NCI-H1048 (cell line): Measurements from ENCODE around the gene SMCP.

Experiments used
- DNase-seq: peaks from one replicate; lab custom pipeline; 2025; lab: John Stamatoyannopoulos, UW

Gene SMCP, protein sequence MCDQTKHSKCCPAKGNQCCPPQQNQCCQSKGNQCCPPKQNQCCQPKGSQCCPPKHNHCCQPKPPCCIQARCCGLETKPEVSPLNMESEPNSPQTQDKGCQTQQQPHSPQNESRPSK

GRCh38 chr1:152878042-152878441 lies at the start of gene SMCP:
SMCP (plus strand) TSS chr1:152878322; CDS start chr1:152884423, 6,101 bp downstream.
- no peak for DNase-seq

DNA sequence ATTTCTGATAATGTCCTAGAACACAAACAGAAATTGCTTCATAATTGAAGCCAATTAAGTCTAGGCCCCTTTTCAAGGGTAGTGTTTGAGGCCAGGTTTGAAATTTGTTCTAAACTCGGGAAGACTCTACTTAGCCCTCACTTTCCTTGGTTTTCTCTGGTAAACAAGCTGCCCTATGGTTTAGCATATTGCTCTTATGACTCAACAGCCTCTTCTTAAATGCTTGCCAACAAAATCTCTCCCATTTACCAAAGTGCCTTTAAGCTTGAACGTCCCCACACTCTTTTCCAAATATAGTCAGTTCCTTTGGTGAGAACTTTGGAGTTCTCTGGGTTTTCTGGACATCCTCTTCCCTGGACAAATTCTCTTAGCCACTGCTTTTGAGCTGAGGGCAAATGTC lies 41.3 kb upstream of the SMCP start:
- no peak for DNase-seq

DNA sequence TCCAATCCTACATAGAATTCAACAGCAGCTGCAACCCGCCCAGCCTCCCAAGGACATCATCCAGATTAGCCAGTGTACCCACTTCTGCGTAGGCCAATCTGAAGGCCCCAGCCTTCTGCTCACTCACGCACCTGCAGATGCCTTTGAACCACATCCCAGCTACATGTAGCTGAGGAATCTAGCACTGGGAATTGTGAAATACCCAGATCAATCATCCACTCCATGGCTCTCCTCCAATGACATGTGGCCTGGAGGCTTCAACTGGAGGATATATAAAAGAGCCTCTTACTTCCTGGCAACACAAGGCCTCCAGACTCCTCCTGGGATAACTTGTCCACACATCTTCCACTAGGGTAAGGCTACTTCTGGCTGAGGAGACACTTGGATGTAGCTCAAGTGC lies 35.6 kb upstream of the SMCP start, which contains the start of gene LCE6A:
Gene LCE6A (plus strand): TSS at position 301 of the 400 bp plus-strand sequence. CDS start 665 bp downstream, outside the sequence.
- DNase-seq, result no peak

DNA sequence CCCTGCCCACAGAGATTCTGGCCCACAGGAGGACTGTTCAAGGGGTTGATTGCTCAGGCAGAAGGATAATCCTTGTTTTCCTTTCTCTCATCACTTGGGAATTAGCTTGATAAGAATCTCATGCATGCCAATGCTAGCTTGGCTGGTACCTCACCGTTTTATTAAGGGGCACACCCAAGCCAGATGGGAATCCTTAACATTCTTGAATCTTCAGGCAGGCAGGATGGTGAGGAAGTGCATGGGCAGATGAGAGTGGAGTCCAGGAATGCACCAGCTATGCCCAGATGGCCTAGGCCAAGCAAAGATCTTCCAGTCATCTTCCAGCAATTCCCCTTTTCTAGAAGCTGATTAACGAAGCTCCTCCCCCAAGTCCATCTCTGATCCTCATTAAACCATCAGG lies 22.5 kb upstream of the SMCP start:
- DNase-seq, result no peak

DNA sequence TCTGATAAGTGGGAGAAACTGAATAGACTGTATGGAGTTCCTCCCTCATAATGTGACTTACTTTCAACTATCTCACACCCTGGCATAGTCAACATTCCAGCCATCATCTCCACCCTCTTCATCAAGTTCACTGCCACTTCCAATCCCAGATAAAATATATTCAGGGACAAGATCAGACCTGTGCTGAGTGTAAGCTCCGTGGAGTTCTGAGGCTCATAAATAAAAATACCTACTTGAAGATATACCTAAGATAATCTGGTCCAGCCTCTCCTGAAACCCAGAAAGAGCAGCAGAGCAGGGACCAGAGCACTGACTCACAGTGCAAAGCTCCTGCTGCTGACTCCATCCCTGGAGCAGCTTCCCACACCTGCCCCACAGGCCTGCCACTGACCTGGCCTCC lies 20.1 kb upstream of the SMCP start:
- no peak for DNase-seq

DNA sequence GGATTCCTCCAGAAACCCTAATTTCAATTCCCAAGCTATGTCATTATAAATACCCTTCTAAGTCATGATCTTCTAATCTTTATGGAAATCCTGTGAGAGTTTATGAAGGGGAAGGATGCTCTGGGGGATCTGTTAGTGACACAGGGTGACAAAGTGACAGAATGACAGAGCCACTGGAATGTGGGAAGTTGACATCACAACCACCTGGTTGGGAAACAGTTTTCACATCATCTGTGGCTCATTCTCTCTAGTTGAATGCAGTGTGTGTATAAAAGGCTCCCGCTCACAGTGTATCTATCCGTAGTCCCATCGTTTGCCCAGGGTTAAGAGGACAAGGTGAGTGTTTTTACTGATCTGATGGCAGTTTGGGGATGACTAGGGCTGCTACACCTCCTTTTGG lies 18.4 kb upstream of the SMCP start, which contains the start of gene LCE7A:
Gene LCE7A (plus strand): TSS at position 301 of the 400 bp plus-strand sequence. CDS start 702 bp downstream, outside the sequence.
- no peak for DNase-seq

DNA sequence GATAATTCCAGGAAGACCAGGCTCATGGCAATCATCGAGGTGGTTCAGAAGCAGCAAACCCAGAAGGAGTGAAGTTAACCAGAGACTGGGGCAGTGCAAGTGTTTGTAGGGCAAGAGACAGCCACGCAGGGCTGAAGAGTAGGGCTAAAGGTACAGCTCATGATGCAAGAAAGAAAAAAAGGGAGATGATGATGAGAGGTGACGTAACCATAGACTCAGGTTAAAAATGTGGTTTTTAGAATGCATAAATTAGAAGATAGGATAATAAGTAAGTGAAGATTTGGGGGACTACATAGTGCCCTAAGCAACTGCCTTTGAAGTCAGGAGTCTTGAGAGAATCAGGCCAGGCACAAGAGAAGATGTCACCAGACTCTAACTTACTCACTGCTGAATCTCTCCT lies 18.0 kb upstream of the SMCP start:
- no peak for DNase-seq

DNA sequence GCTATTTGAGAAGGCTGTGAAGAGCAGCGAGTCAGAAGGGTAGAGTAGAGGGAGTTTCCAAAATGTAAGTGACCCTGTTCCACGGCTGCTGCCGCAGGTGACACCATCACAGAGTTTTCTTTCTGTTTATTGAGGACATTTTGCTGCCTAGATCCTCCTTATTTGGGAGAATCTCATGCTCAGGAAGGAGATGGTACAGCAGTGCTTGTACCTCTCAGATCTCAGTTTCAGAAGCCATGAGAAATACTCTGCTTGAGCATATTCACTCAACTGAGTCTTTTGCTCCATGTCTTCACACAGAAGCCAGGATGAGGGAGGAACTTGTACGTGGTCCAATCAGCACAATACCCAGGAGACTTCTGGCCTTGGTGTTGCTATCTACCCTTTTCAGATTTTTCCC lies 16.7 kb upstream of the SMCP start:
- no peak for DNase-seq

DNA sequence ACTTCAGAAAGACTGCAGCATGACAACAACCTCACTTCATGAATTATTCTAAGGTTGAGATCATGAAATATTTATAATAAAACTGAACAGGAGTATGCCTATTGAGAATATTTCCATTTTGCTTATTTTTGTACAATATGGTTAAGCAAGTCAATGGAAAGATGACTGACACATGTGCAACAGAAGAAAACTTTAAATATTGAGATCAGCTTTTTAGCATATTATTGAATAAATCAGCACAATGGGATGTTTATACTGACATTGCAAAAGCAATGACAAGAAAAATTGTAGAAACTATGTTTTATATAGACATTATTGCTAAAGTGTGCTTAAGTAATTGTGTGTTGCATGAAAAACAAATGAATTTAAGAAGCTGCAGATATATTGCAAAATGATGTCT lies 13.7 kb upstream of the SMCP start:
- DNase-seq, result no peak

DNA sequence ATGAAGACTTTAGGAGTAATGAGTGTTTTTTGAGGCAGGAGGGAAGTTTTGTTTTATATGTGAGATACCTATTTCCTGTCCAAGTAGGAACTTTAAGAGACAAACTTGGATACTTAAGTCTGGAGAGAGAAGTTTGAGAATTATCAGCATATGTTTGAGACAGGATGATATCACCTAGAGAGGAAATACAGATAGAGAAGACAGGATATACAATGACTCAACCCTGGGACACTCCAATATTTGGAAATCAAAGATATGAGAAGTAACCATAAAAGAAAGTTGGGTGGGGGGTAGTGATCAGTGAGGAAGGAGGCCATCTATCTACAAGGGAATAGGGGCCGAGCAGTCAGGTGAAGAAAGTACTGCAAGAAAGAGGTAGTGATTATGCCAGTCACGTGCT lies 11.8 kb upstream of the SMCP start:
- no peak for DNase-seq

DNA sequence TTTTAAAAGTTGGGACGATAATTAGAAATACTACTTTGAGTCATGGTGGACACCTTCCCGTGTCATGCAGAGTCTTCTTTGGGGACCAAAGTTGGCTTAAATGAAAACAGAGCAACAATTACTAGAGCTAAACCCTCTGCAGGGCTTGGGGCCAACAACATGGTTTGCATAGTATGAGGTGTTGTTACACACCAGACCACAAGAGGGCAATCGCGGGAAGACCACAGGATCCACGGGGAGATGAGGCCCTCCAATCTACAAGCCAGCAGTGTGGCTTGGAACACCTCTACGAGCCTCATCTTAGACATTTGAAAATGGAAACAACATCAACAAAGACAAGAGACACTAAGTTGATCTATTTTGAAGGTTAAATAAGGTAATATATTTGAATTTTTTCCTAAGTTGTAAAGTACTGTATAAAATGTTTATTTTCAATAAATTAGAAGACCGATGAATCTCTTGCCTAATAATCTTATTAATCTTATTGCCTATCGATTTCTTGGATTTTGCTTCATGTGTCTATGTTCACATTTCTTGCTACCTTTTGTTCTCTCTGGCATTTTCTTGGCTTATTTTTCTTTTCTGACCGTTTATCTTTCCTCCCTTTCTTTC lies 8.2 kb upstream of the SMCP start:
- peak; percentile 80 for DNase-seq

- DNase-seq, result no peak
Observed at GRCh38 chr1:152870831-152871730, 7.0 kb upstream of the SMCP start.

- DNase-seq, result no peak
Observed at GRCh38 chr1:152871731-152872126, 6.4 kb upstream of the SMCP start.

DNA sequence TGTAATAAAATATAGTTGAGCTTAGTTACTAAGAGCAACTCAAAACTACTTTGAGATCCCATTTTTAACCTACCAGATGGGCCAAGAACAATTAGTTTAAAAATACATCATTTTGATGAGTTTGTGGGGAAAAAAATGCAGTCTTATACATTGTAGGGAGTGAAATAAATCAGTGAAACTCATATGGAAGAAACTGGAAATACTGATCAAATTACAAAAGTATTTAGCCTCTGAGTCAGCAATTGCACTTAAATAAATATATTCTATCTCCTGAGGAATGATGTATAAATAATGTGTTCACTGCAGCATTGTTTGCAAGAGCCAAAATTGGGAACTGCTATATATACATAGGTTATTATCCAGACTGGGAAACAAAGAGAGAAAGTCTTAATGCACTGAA lies 4.6 kb upstream of the SMCP start:
- DNase-seq, result no peak

- no peak for DNase-seq
Observed at GRCh38 chr1:152876827-152877226, 1.3 kb upstream of the SMCP start.

DNA sequence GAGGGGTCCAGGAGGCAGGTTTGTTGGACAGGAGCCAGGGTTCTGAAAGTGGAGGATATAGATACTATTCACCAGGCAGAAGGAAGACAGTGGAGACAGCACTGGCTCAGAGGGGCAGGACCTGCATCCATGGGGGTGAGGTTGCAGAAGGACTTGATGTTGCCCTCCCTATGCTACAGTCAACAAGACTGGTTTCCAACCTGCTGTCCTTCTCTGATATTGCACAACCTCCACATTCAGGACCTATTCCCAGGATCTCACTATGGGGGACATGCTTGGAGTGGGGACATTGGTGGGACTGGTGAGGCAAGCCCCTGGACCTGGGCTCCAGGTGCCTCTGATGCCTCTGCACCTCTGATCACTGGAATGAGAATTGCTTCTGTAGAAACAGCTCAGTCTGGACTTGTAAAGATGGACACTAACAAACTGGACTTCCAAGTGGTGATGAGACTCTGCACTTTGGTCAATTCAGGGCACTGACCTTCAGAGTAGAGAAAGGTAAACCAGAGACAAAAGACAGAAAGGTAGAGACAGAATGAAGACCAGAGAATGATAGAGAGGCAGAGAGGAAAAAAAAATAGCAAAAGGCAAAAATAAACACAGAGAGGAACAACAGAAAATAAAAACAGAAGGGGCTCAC lies 1.6 kb downstream of the SMCP start:
- no peak for DNase-seq

DNA sequence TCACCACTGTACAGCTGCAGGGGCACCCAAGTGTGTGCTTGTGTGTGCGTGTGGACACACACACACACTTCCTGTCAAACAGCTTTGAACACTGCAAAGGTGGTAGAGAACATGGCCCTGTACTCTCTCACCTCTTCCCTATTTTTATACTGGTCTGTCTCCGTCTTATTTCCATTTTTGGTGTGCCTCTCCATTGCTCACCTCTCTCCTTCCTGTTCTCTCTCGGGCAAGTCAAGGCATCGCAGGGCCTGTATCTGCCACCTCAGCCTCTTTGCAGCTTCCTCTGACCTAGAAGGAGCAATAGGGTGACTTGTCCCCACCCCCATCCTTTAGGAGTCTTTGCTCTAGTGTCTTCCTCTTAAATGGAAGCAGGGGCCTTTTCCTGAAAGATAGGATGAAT lies 2.2 kb downstream of the SMCP start:
- DNase-seq, result no peak

- DNase-seq, result no peak
Observed at GRCh38 chr1:152880907-152881306, 2.8 kb downstream of the SMCP start.

DNA sequence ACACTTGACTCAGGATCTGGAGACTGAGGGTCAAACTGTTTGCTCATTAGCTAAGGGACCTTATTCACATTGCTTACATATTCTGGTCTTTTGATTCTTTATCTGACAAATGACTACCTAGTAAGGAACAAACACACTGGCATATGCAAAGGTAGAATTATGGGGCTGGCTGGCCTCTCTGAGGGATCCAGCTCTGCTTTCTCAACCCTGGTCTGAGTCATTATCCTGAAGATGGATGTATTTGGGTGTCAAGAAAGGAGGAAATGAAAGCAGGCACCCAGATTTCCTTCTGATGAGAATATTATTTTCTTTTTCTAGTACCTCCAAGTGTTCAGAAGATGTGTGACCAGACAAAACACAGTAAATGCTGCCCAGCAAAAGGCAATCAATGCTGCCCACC lies 6.0 kb downstream of the SMCP start:
- DNase-seq, result no peak

DNA sequence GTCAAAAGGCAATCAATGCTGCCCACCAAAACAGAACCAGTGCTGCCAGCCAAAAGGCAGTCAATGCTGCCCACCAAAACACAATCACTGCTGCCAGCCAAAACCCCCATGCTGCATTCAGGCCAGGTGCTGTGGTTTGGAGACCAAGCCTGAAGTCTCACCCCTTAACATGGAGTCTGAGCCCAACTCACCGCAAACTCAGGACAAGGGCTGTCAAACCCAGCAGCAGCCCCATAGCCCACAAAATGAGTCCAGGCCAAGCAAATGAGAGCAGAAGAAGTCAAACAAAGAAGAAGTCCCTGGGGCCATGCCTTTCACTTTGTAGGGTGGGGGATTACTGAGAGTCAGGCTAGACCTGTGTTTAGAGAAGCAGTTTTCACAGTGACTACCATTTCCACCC lies 6.4 kb downstream of the SMCP start:
- no peak for DNase-seq

GRCh38 chr1:152884966-152885624 lies 7.0 kb downstream of the SMCP start:
- no peak for DNase-seq

DNA sequence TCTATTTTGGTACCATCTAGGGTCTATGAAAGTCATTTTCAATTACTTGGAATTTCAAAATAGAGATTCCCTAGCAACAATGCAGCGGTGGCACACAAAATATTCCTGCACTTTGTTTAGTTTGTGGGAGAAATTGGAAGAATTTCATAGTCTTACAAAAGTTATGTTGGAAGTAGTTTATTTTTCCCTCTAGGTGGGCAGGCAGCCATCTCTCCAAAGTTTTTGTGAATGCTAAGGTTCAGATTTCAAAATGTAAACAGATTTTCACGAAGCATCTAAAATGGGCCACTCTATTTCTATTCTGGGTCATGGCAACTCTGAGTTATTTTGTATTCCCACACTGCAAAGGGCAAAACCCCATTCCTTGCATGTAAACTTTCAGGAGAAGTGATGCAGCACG lies 8.0 kb downstream of the SMCP start:
- DNase-seq, result no peak
